Activated T-helper 1 cell treated with anti-CD3 and anti-CD28 coated beads, Interleukin-12 subunit alpha, Interleukin-12 subunit beta, Interleukin-2, Interleukin-4 antibody, amounts not matched to agents 30 ng/mL and 10 ng/mL and 1 ng/mL, durations not matched to agents 14 hours and 24 hours and 36 hours (primary cell): ENCODE results near the gene CEP68. TPM values are rescaled to one million over a fixed set of nuclear protein-coding genes. Genes with fewer than 3 reads are reported as not detected.
"Not testable (repeated sequence)": the region's sequence is repeated elsewhere in the genome, so short reads cannot be mapped to it uniquely, and the experiment has no call there.

Experiments
- DNase-seq: peaks from one replicate; pipeline ENCODE4 v3.0.0; 2021; ENCODE audit warnings: low spot score
- H3K27ac Mint-ChIP-seq: one replicate; pipeline ENCODE4 v1.8.0; 2021; ENCODE audit warnings: mild to moderate bottlenecking, mixed read lengths
- H3K27me3 Mint-ChIP-seq: one replicate; pipeline ENCODE4 v1.8.0; 2022; ENCODE audit warnings: mild to moderate bottlenecking, moderate library complexity, mixed read lengths; ENCODE audit not compliant: insufficient read depth
- H3K36me3 Mint-ChIP-seq: one replicate; pipeline ENCODE4 v1.8.0; 2021; ENCODE audit warnings: low read depth, mixed read lengths
- H3K4me1 Mint-ChIP-seq: one replicate; pipeline ENCODE4 v1.8.0; 2021; ENCODE audit warnings: low read depth, mixed read lengths
- H3K4me3 Mint-ChIP-seq: one replicate; pipeline ENCODE4 v1.8.0; 2021; ENCODE audit warnings: mild to moderate bottlenecking, moderate library complexity, mixed read lengths
- H3K9me3 Mint-ChIP-seq: one replicate; pipeline ENCODE4 v1.8.0; 2021; ENCODE audit warnings: mixed read lengths
- intact Hi-C: fragments of 100-400 bp; cut with micrococcal nuclease; formaldehyde crosslinking; loops from one replicate; pipeline ENCODE4 v1.15.1; 2024
- total RNA-seq: library from RNA; stranded (reverse); gene quantifications from 2 replicates; pipeline ENCODE4 v1.2.3, GENCODE V29; 2022

Gene CEP68
- 4.0 and 5.5 TPM in 2 replicates for total RNA-seq

- DNase-seq, result peak; percentile 96
- H3K4me3 Mint-ChIP-seq, result peak within 1 kb of the TSS; percentile 94
- H3K27me3 Mint-ChIP-seq, result peaks cover 6% of the 10 kb centered on the region
- intact Hi-C loops, result loop anchor here (1.0 to 10.0 kb wide), 16 partner anchors 16 to 1468 kb away; partner anchors contain the start of genes ACTR2, AFTPH, MDH1 and RAB1A
- H3K36me3 Mint-ChIP-seq, result no peaks in the 10 kb centered on the region
- no peaks in the 10 kb centered on the region for H3K9me3 Mint-ChIP-seq
- peak within 1 kb of the TSS; percentile 84 for H3K27ac Mint-ChIP-seq
- H3K4me1 Mint-ChIP-seq, result peaks cover 48% of the 10 kb centered on the region
Measured at GRCh38 chr2:65056215-65057053, at the start of gene CEP68. CEP68 (plus strand) TSS chr2:65056416; CDS start chr2:65069445, 13,029 bp downstream.

- no peaks in the 10 kb centered on the region for H3K27me3 Mint-ChIP-seq
- H3K27ac Mint-ChIP-seq, result no peak overlapping the region
- H3K4me3 Mint-ChIP-seq, result no peak overlapping the region
- no peaks in the 10 kb centered on the region for H3K9me3 Mint-ChIP-seq
- H3K4me1 Mint-ChIP-seq, result peaks cover 10% of the 10 kb centered on the region
- H3K36me3 Mint-ChIP-seq, result peaks cover 30% of the 10 kb centered on the region
- intact Hi-C loops, result no loop called here
- DNase-seq, result no peak
Measured at GRCh38 chr2:65013776-65014175, 42.4 kb upstream of the CEP68 start.

GRCh38 chr2:65015731-65016130, 40.5 kb upstream of the CEP68 start:
- Mint-ChIP-seq H3K27ac (no peak overlapping the region), H3K4me1 (peaks cover 10% of the 10 kb centered on the region), H3K27me3 (no peaks in the 10 kb centered on the region), H3K9me3 (no peaks in the 10 kb centered on the region), H3K36me3 (peaks cover 35% of the 10 kb centered on the region), H3K4me3 (no peak overlapping the region)
- intact Hi-C loops, result no loop called here
- DNase-seq, result no peak

- peaks cover 37% of the 10 kb centered on the region for H3K36me3 Mint-ChIP-seq
- no peak for DNase-seq
- H3K9me3 Mint-ChIP-seq, result no peaks in the 10 kb centered on the region
- peaks cover 10% of the 10 kb centered on the region for H3K4me1 Mint-ChIP-seq
- no peak overlapping the region for H3K27ac Mint-ChIP-seq
- no peaks in the 10 kb centered on the region for H3K27me3 Mint-ChIP-seq
- intact Hi-C loops, result no loop called here
- H3K4me3 Mint-ChIP-seq, result no peak overlapping the region
Measured at GRCh38 chr2:65016789-65017188, 39.4 kb upstream of the CEP68 start.

- Mint-ChIP-seq H3K4me1 (peaks cover 10% of the 10 kb centered on the region), H3K9me3 (no peaks in the 10 kb centered on the region), H3K27me3 (no peaks in the 10 kb centered on the region), H3K27ac (no peak overlapping the region), H3K4me3 (no peak overlapping the region), H3K36me3 (peaks cover 42% of the 10 kb centered on the region)
- DNase-seq, result no peak
- intact Hi-C loops, result no loop called here
Measured at GRCh38 chr2:65017335-65017734, 38.9 kb upstream of the CEP68 start.

- Mint-ChIP-seq H3K27me3 (no peaks in the 10 kb centered on the region), H3K27ac (no peak overlapping the region), H3K4me3 (no peak overlapping the region), H3K4me1 (peaks cover 10% of the 10 kb centered on the region), H3K36me3 (peaks cover 44% of the 10 kb centered on the region), H3K9me3 (no peaks in the 10 kb centered on the region)
- intact Hi-C loops, result no loop called here
- no peak for DNase-seq
Measured at GRCh38 chr2:65018141-65018582, 38.1 kb upstream of the CEP68 start.

- no peaks in the 10 kb centered on the region for H3K27me3 Mint-ChIP-seq
- no peak overlapping the region for H3K27ac Mint-ChIP-seq
- intact Hi-C loops, result no loop called here
- no peak for DNase-seq
- H3K36me3 Mint-ChIP-seq, result peaks cover 42% of the 10 kb centered on the region
- no peak overlapping the region for H3K4me3 Mint-ChIP-seq
- peaks cover 10% of the 10 kb centered on the region for H3K4me1 Mint-ChIP-seq
- no peaks in the 10 kb centered on the region for H3K9me3 Mint-ChIP-seq
Measured at GRCh38 chr2:65019010-65019409, 37.2 kb upstream of the CEP68 start.

- no peaks in the 10 kb centered on the region for H3K9me3 Mint-ChIP-seq
- H3K27ac Mint-ChIP-seq, result no peak overlapping the region
- intact Hi-C loops, result no loop called here
- H3K4me3 Mint-ChIP-seq, result no peak overlapping the region
- peaks cover 17% of the 10 kb centered on the region for H3K4me1 Mint-ChIP-seq
- no peak for DNase-seq
- H3K36me3 Mint-ChIP-seq, result peaks cover 42% of the 10 kb centered on the region
- no peaks in the 10 kb centered on the region for H3K27me3 Mint-ChIP-seq
Measured at GRCh38 chr2:65019675-65020195, 36.5 kb upstream of the CEP68 start.

- Mint-ChIP-seq H3K4me1 (peaks cover 17% of the 10 kb centered on the region), H3K36me3 (peaks cover 38% of the 10 kb centered on the region)
- H3K4me3 Mint-ChIP-seq, H3K27ac Mint-ChIP-seq, intact Hi-C loops, H3K27me3 Mint-ChIP-seq, H3K9me3 Mint-ChIP-seq, DNase-seq: not testable (repeated sequence)
Measured at GRCh38 chr2:65020251-65020650, 36.0 kb upstream of the CEP68 start.

- no peaks in the 10 kb centered on the region for H3K9me3 Mint-ChIP-seq
- intact Hi-C loops, result no loop called here
- no peak for DNase-seq
- H3K36me3 Mint-ChIP-seq, result peaks cover 38% of the 10 kb centered on the region
- H3K27me3 Mint-ChIP-seq, result no peaks in the 10 kb centered on the region
- no peak overlapping the region for H3K27ac Mint-ChIP-seq
- no peak overlapping the region for H3K4me3 Mint-ChIP-seq
- peaks cover 22% of the 10 kb centered on the region for H3K4me1 Mint-ChIP-seq
Measured at GRCh38 chr2:65020943-65021528, 35.2 kb upstream of the CEP68 start.

- Mint-ChIP-seq H3K27ac (no peak overlapping the region), H3K36me3 (peaks cover 35% of the 10 kb centered on the region)
- intact Hi-C loops, result no loop called here
Measured at GRCh38 chr2:65021709-65022108, 34.5 kb upstream of the CEP68 start.

GRCh38 chr2:65022189-65022588, 34.0 kb upstream of the CEP68 start:
- peaks cover 32% of the 10 kb centered on the region for H3K36me3 Mint-ChIP-seq
- intact Hi-C loops, result no loop called here
- no peak overlapping the region for H3K27ac Mint-ChIP-seq
- DNase-seq, result no peak
- no peak overlapping the region for H3K4me3 Mint-ChIP-seq
- peaks cover 23% of the 10 kb centered on the region for H3K4me1 Mint-ChIP-seq
- H3K9me3 Mint-ChIP-seq, result no peaks in the 10 kb centered on the region
- no peaks in the 10 kb centered on the region for H3K27me3 Mint-ChIP-seq

More at GRCh38 chr2:65021709-65022108, 34.5 kb upstream of the CEP68 start:
- Mint-ChIP-seq H3K4me1 (peaks cover 23% of the 10 kb centered on the region), H3K27me3 (no peaks in the 10 kb centered on the region), H3K4me3 (no peak overlapping the region), H3K9me3 (no peaks in the 10 kb centered on the region)
- no peak for DNase-seq

GRCh38 chr2:65023742-65024141, 32.5 kb upstream of the CEP68 start:
- H3K4me3 Mint-ChIP-seq, result no peak overlapping the region

More at GRCh38 chr2:65023742-65024141, 32.5 kb upstream of the CEP68 start:
- Mint-ChIP-seq H3K27ac (no peak overlapping the region), H3K36me3 (peaks cover 19% of the 10 kb centered on the region), H3K27me3 (no peaks in the 10 kb centered on the region), H3K9me3 (no peaks in the 10 kb centered on the region), H3K4me1 (peaks cover 13% of the 10 kb centered on the region)
- DNase-seq, result no peak
- intact Hi-C loops, result no loop called here
